NCI-H69 (cell line): ENCODE data around the gene LZIC.
A peak's percentile ranks its signal among the peaks of the same experiment; 100 is the strongest.

ENCODE experiments used
- DNase-seq: peaks from one replicate; lab custom pipeline; 2025; lab: John Stamatoyannopoulos, UW

Gene LZIC

GRCh38 chr1:9886092-9886742, 57.0 kb downstream of the LZIC start:
- DNase-seq = no peak

GRCh38 chr1:9884805-9885204, 58.4 kb downstream of the LZIC start:
- DNase-seq = no peak

- DNase-seq = no peak
These were observed 59.4 kb downstream of the LZIC start for GRCh38 chr1:9883585-9884449.

GRCh38 chr1:9882945-9883303, 60.3 kb downstream of the LZIC start:
- no peak for DNase-seq

- DNase-seq = no peak
These were observed 60.8 kb downstream of the LZIC start for GRCh38 chr1:9882296-9882944.

- peak; percentile 26 for DNase-seq
These were observed 61.3 kb downstream of the LZIC start for GRCh38 chr1:9881838-9882249.
